Hepatocyte (in vitro differentiated cells): Measurements from ENCODE around the gene NKAIN2. TPM values are rescaled to one million over a fixed set of nuclear protein-coding genes. Genes with fewer than 3 reads are reported as not detected.

Experiments
- DNase-seq: peaks from one replicate; pipeline ENCODE4 v3.0.0-alpha.2; 2016; ENCODE audit warnings: low spot score
- H2AFZ ChIP-seq: fragments of 200-600 bp; sonication (generic); 2 replicates; pipeline ENCODE4 v1.6.0; 2016; ENCODE audit warnings: antibody characterized with exemption, mild to moderate bottlenecking
- H3K27ac ChIP-seq: fragments of 200-600 bp; sonication (generic); 2 replicates; pipeline ENCODE4 v1.5.1; 2016; ENCODE audit warnings: mild to moderate bottlenecking
- H3K27me3 ChIP-seq: fragments of 200-600 bp; sonication (generic); 2 replicates; pipeline ENCODE4 v1.6.1; 2016
- H3K36me3 ChIP-seq: fragments of 200-600 bp; sonication (generic); replicated peaks from 2 replicates; pipeline ENCODE4 v1.5.1; 2016; ENCODE audit warnings: low read depth; ENCODE audit not compliant: insufficient read depth
- H3K4me1 ChIP-seq: fragments of 200-600 bp; sonication (generic); 2 replicates; pipeline ENCODE4 v1.5.1; 2016; ENCODE audit warnings: mild to moderate bottlenecking, moderate library complexity; ENCODE audit not compliant: insufficient read depth
- H3K4me2 ChIP-seq: fragments of 200-600 bp; sonication (generic); 2 replicates; pipeline ENCODE4 v1.6.0; 2016
- H3K4me3 ChIP-seq: fragments of 200-600 bp; sonication (generic); 2 replicates; pipeline ENCODE4 v1.5.1; 2016; ENCODE audit warnings: mild to moderate bottlenecking
- H3K79me2 ChIP-seq: fragments of 200-600 bp; sonication (generic); 2 replicates; pipeline ENCODE4 v1.6.0; 2017; ENCODE audit warnings: mild to moderate bottlenecking
- H3K9me2 ChIP-seq: fragments of 200-600 bp; sonication (generic); replicated peaks from 2 replicates; pipeline ENCODE4 v1.6.0; 2017; ENCODE audit warnings: mild to moderate bottlenecking; ENCODE audit not compliant: insufficient read depth
- H3K9me3 ChIP-seq: fragments of 200-600 bp; sonication (generic); 2 replicates; pipeline ENCODE4 v1.5.1; 2016; ENCODE audit warnings: low read depth, mild to moderate bottlenecking
- H4K20me1 ChIP-seq: fragments of 200-600 bp; sonication (generic); 2 replicates; pipeline ENCODE4 v1.6.0; 2016; ENCODE audit warnings: mild to moderate bottlenecking; ENCODE audit not compliant: insufficient read depth, poor library complexity, severe bottlenecking
- EZH2 ChIP-seq: fragments of 200-600 bp; sonication (generic); IDR thresholded peaks from 2 replicates; pipeline ENCODE4 v1.6.1; 2016; ENCODE audit warnings: antibody characterized with exemption, mild to moderate bottlenecking, borderline replicate concordance
- EZH2phosphoT487 ChIP-seq: fragments of 200-600 bp; sonication (generic); IDR thresholded peaks from one replicate; pipeline ENCODE4 v1.6.1; 2018; ENCODE audit warnings: antibody characterized with exemption, mild to moderate bottlenecking, low read depth, moderate library complexity; ENCODE audit not compliant: unreplicated experiment, severe bottlenecking
- WGBS: methylation state at CpG from one replicate; pipeline ENCODE4 v1.1.6; 2016; ENCODE audit warnings: low lambda C conversion rate; ENCODE audit errors: missing lambda C conversion rate; 5-methylcytosine and 5-hydroxymethylcytosine counted together
- polyA plus RNA-seq: library from polyadenylated mRNA; unstranded; fragments of >200 nt; fragmentation: Nextera tagmentation; extraction: Ambion mirVana; gene quantifications from 2 replicates; pipeline ENCODE4 v1.2.1, GENCODE V29; 2016
- total RNA-seq: library from RNA; depleted of rRNA; stranded (reverse); fragments of >200 nt; gene quantifications from 2 replicates; pipeline ENCODE4 v1.2.3, GENCODE V29; 2014
- TF ChIP-seq, protein P1 (sequence below): fragments of 200-600 bp; sonication (generic); IDR thresholded peaks from 2 replicates; pipeline ENCODE4 v1.5.1; 2016; ENCODE audit warnings: antibody characterized with exemption, mild to moderate bottlenecking; ENCODE audit not compliant: poor library complexity

The NKAIN2 gene
- total and polyA plus RNA-seq, 2 experiments from 2014 or later = 0.48 to 2.6 TPM

DNA sequence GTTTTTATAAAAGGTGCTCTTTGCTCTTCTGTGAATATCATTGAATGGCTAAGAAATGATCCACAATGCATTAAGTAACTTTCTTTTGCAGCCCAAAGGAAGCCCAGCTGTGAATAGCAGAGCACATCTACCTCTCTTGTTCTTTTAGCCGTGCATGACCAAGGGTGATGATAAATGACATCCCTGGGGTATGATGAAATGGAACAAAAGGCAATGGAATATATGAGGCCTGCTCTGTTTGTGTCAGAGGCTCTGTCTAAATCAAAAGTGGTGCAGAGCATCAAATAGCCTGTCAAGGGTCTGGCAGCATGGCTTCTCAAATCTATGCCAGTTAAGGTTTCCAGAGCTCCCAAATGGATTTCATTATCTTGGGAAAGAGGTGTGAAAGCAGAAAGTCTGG lies 796.0 kb downstream of the NKAIN2 start:
- H3K79me2 ChIP-seq = no peaks in the 10 kb centered on the region
- H3K4me3 ChIP-seq = no peak overlapping the region
- H2AFZ ChIP-seq = no peak overlapping the region
- no peaks in the 10 kb centered on the region for H3K4me1 ChIP-seq
- no peak for DNase-seq
- H4K20me1 ChIP-seq = no peaks in the 10 kb centered on the region
- no peaks in the 10 kb centered on the region for H3K9me2 ChIP-seq
- no peaks in the 10 kb centered on the region for H3K36me3 ChIP-seq
- H3K9me3 ChIP-seq = no peaks in the 10 kb centered on the region
- no peak overlapping the region for H3K27ac ChIP-seq
- 70% methylated on average over 1 of the region's 1 CpG for WGBS
- TF ChIP-seq EZH2 = no peak
- TF ChIP-seq, protein P1, sequence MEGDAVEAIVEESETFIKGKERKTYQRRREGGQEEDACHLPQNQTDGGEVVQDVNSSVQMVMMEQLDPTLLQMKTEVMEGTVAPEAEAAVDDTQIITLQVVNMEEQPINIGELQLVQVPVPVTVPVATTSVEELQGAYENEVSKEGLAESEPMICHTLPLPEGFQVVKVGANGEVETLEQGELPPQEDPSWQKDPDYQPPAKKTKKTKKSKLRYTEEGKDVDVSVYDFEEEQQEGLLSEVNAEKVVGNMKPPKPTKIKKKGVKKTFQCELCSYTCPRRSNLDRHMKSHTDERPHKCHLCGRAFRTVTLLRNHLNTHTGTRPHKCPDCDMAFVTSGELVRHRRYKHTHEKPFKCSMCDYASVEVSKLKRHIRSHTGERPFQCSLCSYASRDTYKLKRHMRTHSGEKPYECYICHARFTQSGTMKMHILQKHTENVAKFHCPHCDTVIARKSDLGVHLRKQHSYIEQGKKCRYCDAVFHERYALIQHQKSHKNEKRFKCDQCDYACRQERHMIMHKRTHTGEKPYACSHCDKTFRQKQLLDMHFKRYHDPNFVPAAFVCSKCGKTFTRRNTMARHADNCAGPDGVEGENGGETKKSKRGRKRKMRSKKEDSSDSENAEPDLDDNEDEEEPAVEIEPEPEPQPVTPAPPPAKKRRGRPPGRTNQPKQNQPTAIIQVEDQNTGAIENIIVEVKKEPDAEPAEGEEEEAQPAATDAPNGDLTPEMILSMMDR = no peak
- no peak for TF ChIP-seq EZH2phosphoT487
- H3K4me2 ChIP-seq = no peak overlapping the region
- H3K27me3 ChIP-seq = no peaks in the 10 kb centered on the region

DNA sequence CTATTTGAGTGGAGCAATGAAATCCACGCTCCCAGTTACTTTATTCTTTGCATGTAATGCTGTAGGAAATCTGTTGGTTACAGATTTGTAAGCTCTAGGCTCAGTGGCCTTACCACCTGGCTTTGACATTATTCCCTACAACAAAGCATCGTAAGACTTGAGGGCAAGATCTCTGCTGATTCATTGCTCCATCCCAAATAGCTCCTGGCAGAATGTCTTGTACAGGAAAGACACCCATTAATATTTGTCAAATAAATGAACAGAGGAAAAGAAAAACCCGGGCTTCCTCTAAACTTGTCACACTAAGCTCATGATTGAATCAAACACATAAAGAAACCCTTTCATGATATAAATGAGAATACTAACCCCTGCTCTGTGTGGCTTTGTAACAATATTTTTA lies 801.1 kb downstream of the NKAIN2 start:
- WGBS = 80% methylated on average over 3 of the region's 3 CpGs
- Histone ChIP-seq H3K79me2 (no peaks in the 10 kb centered on the region), H3K36me3 (no peaks in the 10 kb centered on the region), H3K4me3 (no peak overlapping the region), H2AFZ (no peak overlapping the region), H3K9me2 (no peaks in the 10 kb centered on the region), H3K27me3 (no peaks in the 10 kb centered on the region), H3K27ac (no peak overlapping the region), H3K4me1 (no peaks in the 10 kb centered on the region), H3K4me2 (no peak overlapping the region), H3K9me3 (no peaks in the 10 kb centered on the region), H4K20me1 (no peaks in the 10 kb centered on the region)
- TF ChIP-seq EZH2phosphoT487 = no peak
- TF ChIP-seq, protein P1 = no peak
- no peak for TF ChIP-seq EZH2
- DNase-seq = no peak

DNA sequence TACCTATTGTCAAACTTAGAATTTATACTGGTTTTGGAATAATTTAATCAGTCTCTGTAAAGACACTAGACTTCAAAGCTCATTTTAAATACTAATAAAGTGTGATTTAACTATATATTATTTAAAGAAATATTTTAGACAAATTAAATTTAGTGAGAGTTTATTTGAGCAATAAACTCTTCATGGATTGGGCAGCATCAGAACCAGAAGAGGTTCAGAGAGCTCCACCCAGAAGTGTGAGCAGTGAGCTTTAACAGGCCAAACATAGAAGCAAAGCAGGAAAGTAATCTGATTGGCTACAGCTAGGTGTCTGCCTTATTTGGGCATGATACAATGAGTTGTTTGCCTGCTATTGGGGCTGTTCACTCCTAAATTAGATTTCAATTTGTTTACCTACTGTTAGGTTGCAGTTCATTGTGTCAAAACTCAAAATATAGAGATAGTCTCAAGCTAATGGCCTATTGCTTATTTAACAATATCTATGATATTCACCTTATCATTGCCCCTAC lies 803.5 kb downstream of the NKAIN2 start:
- no peaks in the 10 kb centered on the region for H3K36me3 ChIP-seq
- no peaks in the 10 kb centered on the region for H3K27me3 ChIP-seq
- H4K20me1 ChIP-seq = no peaks in the 10 kb centered on the region
- H2AFZ ChIP-seq = no peak overlapping the region
- no peaks in the 10 kb centered on the region for H3K9me2 ChIP-seq
- H3K4me2 ChIP-seq = no peak overlapping the region
- TF ChIP-seq, protein P1 = no peak
- TF ChIP-seq EZH2 (no peak), EZH2phosphoT487 (no peak)
- no peaks in the 10 kb centered on the region for H3K4me1 ChIP-seq
- no peaks in the 10 kb centered on the region for H3K9me3 ChIP-seq
- H3K79me2 ChIP-seq = no peaks in the 10 kb centered on the region
- no peak for DNase-seq
- H3K4me3 ChIP-seq = no peak overlapping the region
- H3K27ac ChIP-seq = no peak overlapping the region

DNA sequence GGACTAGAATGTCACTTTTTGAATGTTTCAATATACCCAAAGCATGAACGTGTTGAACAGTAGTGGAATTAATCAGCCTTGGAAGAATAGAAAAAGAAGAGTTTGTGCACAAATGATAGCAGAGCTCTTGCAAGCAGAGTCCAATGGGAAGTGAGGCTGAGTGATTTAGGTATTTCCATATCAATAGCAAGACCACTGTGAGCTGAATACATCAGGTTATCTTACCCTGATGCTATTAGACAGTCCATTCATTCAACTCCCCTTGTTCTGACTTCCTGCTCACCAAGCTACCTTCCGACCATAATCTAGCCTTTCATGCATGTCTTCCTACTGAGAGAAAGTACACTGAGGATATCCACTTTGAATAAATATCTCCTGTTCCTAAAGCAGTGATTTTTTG lies 809.4 kb downstream of the NKAIN2 start:
- Histone ChIP-seq H3K79me2 (no peaks in the 10 kb centered on the region), H3K4me1 (no peaks in the 10 kb centered on the region), H3K9me2 (no peaks in the 10 kb centered on the region), H4K20me1 (no peaks in the 10 kb centered on the region), H3K27ac (no peak overlapping the region), H3K4me2 (no peak overlapping the region), H3K4me3 (no peak overlapping the region), H3K36me3 (no peaks in the 10 kb centered on the region), H3K27me3 (no peaks in the 10 kb centered on the region), H3K9me3 (no peaks in the 10 kb centered on the region), H2AFZ (no peak overlapping the region)
- TF ChIP-seq EZH2 = no peak
- TF ChIP-seq EZH2phosphoT487 = no peak
- TF ChIP-seq, protein P1 = no peak
- 77% methylated on average over 2 of the region's 2 CpGs for WGBS
- DNase-seq = no peak
